Left lung (tissue), 10 donors: ENCODE measurements around the gene POMT1. TPM values are rescaled to one million over a fixed set of nuclear protein-coding genes. Genes with fewer than 3 reads are reported as not detected.
A peak's percentile ranks its signal among the peaks of the same experiment; 100 is the strongest.

Source experiments
- ATAC-seq: fragments of 200-7000 bp; cut with Tn5 transposase; one replicate; pipeline ENCODE4 v1.9.1; 2020; ENCODE audit warnings: moderate library complexity
- DNase-seq, 4 donors: peaks; one replicate each; pipeline ENCODE4 v3.0.0-alpha.2; 2013 to 2020
- H3K27ac ChIP-seq, 2 donors: fragments of 200-600 bp; sonication (generic) in 1 of 2; one replicate each; pipeline versions ENCODE4 v1.5.0 to v1.8.0; 2020 to 2021
- H3K27me3 ChIP-seq, 2 donors: fragments of 200-600 bp; sonication (generic) in 1 of 2; one replicate each; pipeline versions ENCODE4 v1.5.0 to v1.8.0; 2020 to 2021
- H3K36me3 ChIP-seq, 2 donors: fragments of 200-600 bp; sonication (generic) in 1 of 2; one replicate each; pipeline versions ENCODE4 v1.5.0 to v1.8.0; 2020 to 2021
- H3K4me1 ChIP-seq, 2 donors: fragments of 200-600 bp; one replicate each; pipeline ENCODE4 v1.8.0; 2021
- H3K4me3 ChIP-seq, 2 donors: fragments of 200-600 bp; sonication (generic) in 1 of 2; one replicate each; pipeline versions ENCODE4 v1.5.0 to v1.8.0; 2020 to 2021; ENCODE audit warnings: mild to moderate bottlenecking in 1 of 2
- H3K9me3 ChIP-seq, 2 donors: fragments of 200-600 bp; sonication (generic) in 1 of 2; one replicate each; pipeline versions ENCODE4 v1.5.0 to v1.8.0; 2020 to 2021
- intact Hi-C, 2 donors: fragments of 100-400 bp; cut with DNase I; formaldehyde crosslinking; loops; one replicate each; pipeline versions ENCODE4 v1.11.2 to v1.14.2; 2022
- polyA plus RNA-seq, 6 donors: library from polyadenylated mRNA; unstranded; fragments of 120-200 nt; gene quantifications; one replicate each; pipeline ENCODE4 v1.2.1, GENCODE V29; 2013; ENCODE audit not compliant: insufficient read length in 6 of 6
- total RNA-seq, 2 donors: library from RNA; stranded (reverse); fragmentation: NEBNext Ultra II Directional; extraction: Animal tissue kit (Norgen Biotek cat#: 25700); gene quantifications; one replicate each; pipeline ENCODE4 v1.2.1, GENCODE V29; 2021
- TF ChIP-seq, protein P1 (sequence below), 2 donors: fragments of 200-600 bp; sonication (generic) in 1 of 2; IDR thresholded peaks; one replicate each; pipeline versions ENCODE4 v1.5.0 to v1.8.0; 2021; ENCODE audit warnings: antibody characterized with exemption in 2 of 2
- donor health status: DM: no; HTN: yes; CAD: no.
- donor health status: DM: no; HTN: no; CAD: no.

Gene POMT1
- total and polyA plus RNA-seq, 8 donors: 20.3 to 56.9 (median 39.2) TPM

DNA sequence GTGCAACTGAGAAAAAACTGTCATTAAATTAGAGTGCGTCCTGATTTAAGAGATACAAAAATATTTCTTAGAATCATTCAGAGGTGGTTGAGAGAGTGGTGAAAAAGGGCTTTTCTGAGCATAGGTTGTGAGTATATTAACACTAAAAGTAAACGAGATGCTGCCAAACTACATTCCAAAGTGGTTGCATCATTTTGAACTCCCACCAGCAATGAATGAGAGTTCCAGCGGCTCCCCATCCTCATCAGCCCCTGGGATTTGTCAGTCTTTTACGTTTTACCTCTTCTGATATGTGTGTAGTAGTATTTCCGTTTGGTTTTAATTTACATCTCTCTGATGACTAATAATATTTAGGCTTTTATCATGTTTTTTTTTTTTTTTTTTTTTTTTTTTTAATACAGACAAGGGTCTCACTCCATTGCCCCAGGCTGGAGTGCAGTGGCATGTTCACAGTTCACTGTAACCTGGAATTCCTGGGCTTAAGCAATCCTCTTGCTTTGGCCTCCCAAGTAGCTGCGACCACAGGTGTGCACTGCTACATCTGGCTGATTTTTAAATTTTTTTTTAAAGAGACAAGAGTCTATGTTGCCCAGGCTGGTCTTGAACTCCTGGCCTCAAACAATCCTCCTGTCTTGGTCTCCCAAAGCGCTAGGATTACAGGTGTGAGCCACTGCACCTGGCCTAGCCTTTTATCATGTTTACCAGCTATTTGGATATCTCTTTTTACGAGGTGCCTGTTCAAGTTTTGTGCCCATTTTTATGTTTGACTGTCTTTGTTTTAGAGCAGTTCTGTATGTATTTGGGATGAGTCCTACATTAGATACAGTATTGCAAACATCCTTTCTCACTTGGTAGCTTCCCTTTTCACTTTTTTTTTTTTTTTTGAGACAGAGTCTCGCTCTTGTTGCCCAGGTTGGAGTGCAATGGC is 59.6 kb downstream of the POMT1 start:
- intact Hi-C loops: no loop called here
- no peak overlapping the region for H3K27ac ChIP-seq
- no peak overlapping the region for H3K4me3 ChIP-seq
- ATAC-seq (peak; percentile 32), DNase-seq (peak in 2 of 4 donors; percentile 0 to 23)
- TF ChIP-seq, protein P1, sequence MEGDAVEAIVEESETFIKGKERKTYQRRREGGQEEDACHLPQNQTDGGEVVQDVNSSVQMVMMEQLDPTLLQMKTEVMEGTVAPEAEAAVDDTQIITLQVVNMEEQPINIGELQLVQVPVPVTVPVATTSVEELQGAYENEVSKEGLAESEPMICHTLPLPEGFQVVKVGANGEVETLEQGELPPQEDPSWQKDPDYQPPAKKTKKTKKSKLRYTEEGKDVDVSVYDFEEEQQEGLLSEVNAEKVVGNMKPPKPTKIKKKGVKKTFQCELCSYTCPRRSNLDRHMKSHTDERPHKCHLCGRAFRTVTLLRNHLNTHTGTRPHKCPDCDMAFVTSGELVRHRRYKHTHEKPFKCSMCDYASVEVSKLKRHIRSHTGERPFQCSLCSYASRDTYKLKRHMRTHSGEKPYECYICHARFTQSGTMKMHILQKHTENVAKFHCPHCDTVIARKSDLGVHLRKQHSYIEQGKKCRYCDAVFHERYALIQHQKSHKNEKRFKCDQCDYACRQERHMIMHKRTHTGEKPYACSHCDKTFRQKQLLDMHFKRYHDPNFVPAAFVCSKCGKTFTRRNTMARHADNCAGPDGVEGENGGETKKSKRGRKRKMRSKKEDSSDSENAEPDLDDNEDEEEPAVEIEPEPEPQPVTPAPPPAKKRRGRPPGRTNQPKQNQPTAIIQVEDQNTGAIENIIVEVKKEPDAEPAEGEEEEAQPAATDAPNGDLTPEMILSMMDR (IDR thresholded peaks at IDR 0.05): no peak
- H3K9me3 ChIP-seq: peaks cover 0 to 13% of the 10 kb centered on the region in 2 donors
- no peaks in the 10 kb centered on the region for H3K36me3 ChIP-seq
- H3K27me3 ChIP-seq: no peaks in the 10 kb centered on the region
- H3K4me1 ChIP-seq: no peaks in the 10 kb centered on the region

GRCh38 chr9:131565369-131565768 is 62.7 kb downstream of the POMT1 start:
- Histone ChIP-seq H3K9me3 (peaks cover 0 to 13% of the 10 kb centered on the region in 2 donors), H3K4me3 (no peak overlapping the region), H3K27ac (no peak overlapping the region), H3K36me3 (peaks cover 0 to 12% of the 10 kb centered on the region in 2 donors), H3K4me1 (no peaks in the 10 kb centered on the region), H3K27me3 (no peaks in the 10 kb centered on the region)
- DNase-seq (no peak), ATAC-seq (no peak)
- intact Hi-C loops: no loop called here
- TF ChIP-seq, protein P1 (IDR thresholded peaks at IDR 0.05): no peak

DNA sequence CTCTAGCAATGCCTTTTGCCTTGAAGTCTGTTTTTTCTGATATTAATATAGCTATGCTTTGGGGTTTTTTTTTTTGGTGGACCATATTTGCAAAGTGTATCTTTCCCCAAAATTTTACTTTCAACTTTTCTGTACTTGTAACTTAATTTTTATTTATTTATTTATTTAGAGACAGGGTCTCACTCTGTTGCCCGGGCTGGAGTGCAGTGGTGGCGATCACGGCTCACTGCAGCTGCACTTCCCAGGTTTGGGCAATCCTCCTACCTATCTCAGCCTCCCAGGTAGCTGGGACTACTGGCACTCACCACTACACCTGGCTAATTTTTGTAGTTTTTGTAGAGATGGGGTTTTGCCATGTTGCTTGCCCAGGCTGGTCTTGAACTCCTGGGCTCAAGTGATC is 63.4 kb downstream of the POMT1 start:
- no peak for ATAC-seq
- TF ChIP-seq, protein P1 (IDR thresholded peaks at IDR 0.05): no peak
- H3K27ac ChIP-seq: no peak overlapping the region
- peaks cover 0 to 16% of the 10 kb centered on the region in 2 donors for H3K36me3 ChIP-seq
- no peak overlapping the region for H3K4me3 ChIP-seq
- peak in 1 of 4 donors; percentile 5 for DNase-seq
- H3K27me3 ChIP-seq: no peaks in the 10 kb centered on the region
- H3K9me3 ChIP-seq: peaks cover 0 to 13% of the 10 kb centered on the region in 2 donors
- no peaks in the 10 kb centered on the region for H3K4me1 ChIP-seq
- intact Hi-C loops: no loop called here

DNA sequence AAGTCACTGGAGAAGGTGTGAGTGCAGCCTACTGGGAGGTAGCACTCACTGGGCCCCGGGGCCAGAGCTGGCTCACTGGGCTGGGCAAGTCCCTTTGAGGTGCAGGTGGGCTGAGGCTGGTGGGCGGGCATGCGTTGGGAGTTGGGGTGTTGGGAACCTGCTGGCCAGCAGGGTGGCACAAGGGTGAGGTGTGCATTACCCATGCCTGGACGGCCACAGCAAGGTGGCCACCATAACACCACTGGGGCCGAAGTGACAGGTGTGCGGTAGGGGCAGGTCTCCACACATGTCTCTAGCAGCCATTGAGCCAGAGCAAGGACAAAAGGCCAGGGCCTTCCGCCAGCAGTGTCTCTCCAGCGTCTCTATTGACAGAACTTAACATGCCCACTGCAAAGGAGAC is 65.2 kb downstream of the POMT1 start:
- Histone ChIP-seq H3K36me3 (peaks cover 0 to 32% of the 10 kb centered on the region in 2 donors), H3K27ac (no peak overlapping the region), H3K4me3 (no peak overlapping the region), H3K9me3 (peaks cover 0 to 3% of the 10 kb centered on the region in 2 donors), H3K27me3 (no peaks in the 10 kb centered on the region), H3K4me1 (no peaks in the 10 kb centered on the region)
- ATAC-seq (no peak), DNase-seq (peak in 1 of 4 donors; percentile 77)
- intact Hi-C loops: no loop called here
- TF ChIP-seq, protein P1 (IDR thresholded peaks at IDR 0.05): no peak

Other genes with a start within 250 kb of the POMT1 start
- gene FAM78A, start 226.4 kb upstream of the POMT1 start, total RNA-seq: 10 to 100 TPM in 1 of 2 donors, 1 to 10 TPM in 1; 7.8 to 18.1 TPM
- gene FAM78A, start 226.4 kb upstream of the POMT1 start, polyA plus RNA-seq: 1 to 10 TPM; 3.5 to 7.2 (median 5.8) TPM
- 1 to 10 TPM; 1.6 to 2.3 TPM for gene PLPP7, start 213.2 kb upstream of the POMT1 start, total RNA-seq
- gene PLPP7, start 213.2 kb upstream of the POMT1 start, polyA plus RNA-seq: 1 to 10 TPM; 1.1 to 1.7 (median 1.3) TPM
- 100 to 1,000 TPM; 165 to 176 TPM for gene PRRC2B, start 108.8 kb upstream of the POMT1 start, total RNA-seq
- gene PRRC2B, start 108.8 kb upstream of the POMT1 start, polyA plus RNA-seq: 100 to 1,000 TPM; 159 to 233 (median 202) TPM
- 10 to 100 TPM; 24.2 to 25.9 TPM for gene UCK1, start 28.3 kb downstream of the POMT1 start, total RNA-seq
- 10 to 100 TPM; 28.2 to 33.9 (median 30.0) TPM for gene UCK1, start 28.3 kb downstream of the POMT1 start, polyA plus RNA-seq
- 1 to 10 TPM; 2.1 to 3.6 TPM for gene PRRT1B, start 42.6 kb downstream of the POMT1 start, total RNA-seq
- 1 to 10 TPM; 5.3 to 9.3 (median 6.9) TPM for gene PRRT1B, start 42.6 kb downstream of the POMT1 start, polyA plus RNA-seq
- gene RAPGEF1, start 237.2 kb downstream of the POMT1 start, total RNA-seq: 100 to 1,000 TPM in 1 of 2 donors, 10 to 100 TPM in 1; 73.7 to 112 TPM
- 10 to 100 TPM; 37.5 to 48.1 (median 43.1) TPM for gene RAPGEF1, start 237.2 kb downstream of the POMT1 start, polyA plus RNA-seq